ENCODE measurements around the gene DMTF1. TPM values are rescaled to one million over a fixed set of nuclear protein-coding genes. Genes with fewer than 3 reads are reported as not detected.

The DMTF1 gene
- total and polyA plus RNA-seq, 2 experiments from 2014 or later: 37.8 to 75.1 TPM

- Histone ChIP-seq H3K27me3 (no peaks in the 10 kb centered on the region), H3K79me2 (no peaks in the 10 kb centered on the region), H3K4me1 (ENCODE audit: insufficient read depth) (no peaks in the 10 kb centered on the region), H3K9me2 (replicated peaks; ENCODE audit: insufficient read depth) (no peaks in the 10 kb centered on the region), H3K4me3 (no peak overlapping the region), H3K4me2 (no peak overlapping the region), H3K9me3 (ENCODE audit: low read depth) (no peaks in the 10 kb centered on the region), H3K36me3 (replicated peaks; ENCODE audit: insufficient read depth, low read depth) (no peaks in the 10 kb centered on the region), H4K20me1 (ENCODE audit: insufficient read depth, poor library complexity, severe bottlenecking) (no peaks in the 10 kb centered on the region), H3K27ac (no peak overlapping the region), H2AFZ (no peak overlapping the region)
- TF ChIP-seq EZH2 (IDR thresholded peaks at IDR 0.05; ENCODE audit: borderline replicate concordance) (no peak), EZH2phosphoT487 (IDR thresholded peaks at IDR 0.05; ENCODE audit: low read depth, severe bottlenecking, unreplicated experiment) (no peak)
- TF ChIP-seq, protein P1, sequence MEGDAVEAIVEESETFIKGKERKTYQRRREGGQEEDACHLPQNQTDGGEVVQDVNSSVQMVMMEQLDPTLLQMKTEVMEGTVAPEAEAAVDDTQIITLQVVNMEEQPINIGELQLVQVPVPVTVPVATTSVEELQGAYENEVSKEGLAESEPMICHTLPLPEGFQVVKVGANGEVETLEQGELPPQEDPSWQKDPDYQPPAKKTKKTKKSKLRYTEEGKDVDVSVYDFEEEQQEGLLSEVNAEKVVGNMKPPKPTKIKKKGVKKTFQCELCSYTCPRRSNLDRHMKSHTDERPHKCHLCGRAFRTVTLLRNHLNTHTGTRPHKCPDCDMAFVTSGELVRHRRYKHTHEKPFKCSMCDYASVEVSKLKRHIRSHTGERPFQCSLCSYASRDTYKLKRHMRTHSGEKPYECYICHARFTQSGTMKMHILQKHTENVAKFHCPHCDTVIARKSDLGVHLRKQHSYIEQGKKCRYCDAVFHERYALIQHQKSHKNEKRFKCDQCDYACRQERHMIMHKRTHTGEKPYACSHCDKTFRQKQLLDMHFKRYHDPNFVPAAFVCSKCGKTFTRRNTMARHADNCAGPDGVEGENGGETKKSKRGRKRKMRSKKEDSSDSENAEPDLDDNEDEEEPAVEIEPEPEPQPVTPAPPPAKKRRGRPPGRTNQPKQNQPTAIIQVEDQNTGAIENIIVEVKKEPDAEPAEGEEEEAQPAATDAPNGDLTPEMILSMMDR (IDR thresholded peaks at IDR 0.05; ENCODE audit: poor library complexity): no peak
- DNase-seq (ENCODE audit: low spot score): no peak
These were observed 29.1 kb upstream of the DMTF1 start for GRCh38 chr7:87123105-87123504.

DNA sequence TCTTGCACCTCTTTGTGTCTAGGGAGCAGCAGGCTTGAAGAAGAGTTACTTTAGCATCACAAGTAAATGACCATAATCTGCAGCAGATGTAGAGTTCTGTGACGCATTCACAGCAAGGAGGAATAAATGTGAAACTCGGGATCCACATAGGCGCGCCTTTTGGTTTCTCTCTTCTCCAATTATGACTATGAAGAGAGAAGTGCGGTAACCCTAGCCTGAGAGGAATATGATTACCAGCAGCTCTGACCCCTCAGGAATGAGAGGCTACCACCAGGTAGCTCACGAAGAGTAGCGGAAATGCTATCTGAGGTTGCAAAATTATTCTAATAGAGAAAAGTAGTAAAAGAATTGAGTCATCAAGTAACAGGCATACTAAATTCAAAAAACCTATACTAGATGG lies 25.2 kb upstream of the DMTF1 start:
- Histone ChIP-seq H3K36me3 (replicated peaks; ENCODE audit: insufficient read depth, low read depth) (no peaks in the 10 kb centered on the region), H4K20me1 (ENCODE audit: insufficient read depth, poor library complexity, severe bottlenecking) (no peaks in the 10 kb centered on the region), H3K79me2 (no peaks in the 10 kb centered on the region), H3K9me2 (replicated peaks; ENCODE audit: insufficient read depth) (no peaks in the 10 kb centered on the region), H3K9me3 (ENCODE audit: low read depth) (no peaks in the 10 kb centered on the region), H3K27me3 (no peaks in the 10 kb centered on the region), H3K4me1 (ENCODE audit: insufficient read depth) (no peaks in the 10 kb centered on the region), H3K4me3 (no peak overlapping the region), H2AFZ (no peak overlapping the region), H3K4me2 (no peak overlapping the region), H3K27ac (no peak overlapping the region)
- no peak for DNase-seq (ENCODE audit: low spot score)
- TF ChIP-seq, protein P1 (IDR thresholded peaks at IDR 0.05; ENCODE audit: poor library complexity): no peak
- TF ChIP-seq EZH2 (IDR thresholded peaks at IDR 0.05; ENCODE audit: borderline replicate concordance) (no peak), EZH2phosphoT487 (IDR thresholded peaks at IDR 0.05; ENCODE audit: low read depth, severe bottlenecking, unreplicated experiment) (no peak)
- 95% methylated on average over 7 of the region's 7 CpGs for WGBS (ENCODE audit: low lambda C conversion rate, missing lambda C conversion rate)

DNA sequence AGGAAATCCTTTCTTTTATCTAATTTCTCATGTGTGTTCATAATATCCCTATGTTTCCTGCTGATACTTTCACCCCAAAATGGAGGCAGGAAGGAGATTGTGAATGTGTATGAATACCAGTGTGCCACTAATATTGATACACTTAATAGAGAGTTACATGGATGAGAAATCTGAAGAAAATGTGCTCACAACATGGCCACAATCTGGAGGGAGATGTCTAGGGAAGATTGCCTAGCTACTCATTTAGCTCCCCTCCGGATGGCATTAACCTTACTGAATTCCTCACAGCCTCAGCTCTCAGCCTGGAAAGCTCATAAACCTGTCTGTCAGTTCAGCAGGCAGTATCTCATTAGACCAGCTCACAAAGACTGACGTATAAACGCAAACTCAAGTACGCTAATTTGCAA lies 23.4 kb upstream of the DMTF1 start:
- TF ChIP-seq EZH2 (IDR thresholded peaks at IDR 0.05; ENCODE audit: borderline replicate concordance) (no peak), EZH2phosphoT487 (IDR thresholded peaks at IDR 0.05; ENCODE audit: low read depth, severe bottlenecking, unreplicated experiment) (no peak)
- TF ChIP-seq, protein P1 (IDR thresholded peaks at IDR 0.05; ENCODE audit: poor library complexity): no peak
- DNase-seq (ENCODE audit: low spot score): peak; percentile 48
- H3K27ac ChIP-seq: no peak overlapping the region
- H3K4me1 ChIP-seq (ENCODE audit: insufficient read depth): no peaks in the 10 kb centered on the region
- no peaks in the 10 kb centered on the region for H4K20me1 ChIP-seq (ENCODE audit: insufficient read depth, poor library complexity, severe bottlenecking)
- H3K36me3 ChIP-seq (replicated peaks; ENCODE audit: insufficient read depth, low read depth): no peaks in the 10 kb centered on the region
- H3K79me2 ChIP-seq: no peaks in the 10 kb centered on the region
- H3K4me2 ChIP-seq: peak overlapping the region; percentile 60
- 7% methylated on average over 4 of the region's 4 CpGs for WGBS (ENCODE audit: low lambda C conversion rate, missing lambda C conversion rate)
- no peaks in the 10 kb centered on the region for H3K27me3 ChIP-seq
- no peak overlapping the region for H2AFZ ChIP-seq
- H3K9me3 ChIP-seq (ENCODE audit: low read depth): no peaks in the 10 kb centered on the region
- no peak overlapping the region for H3K4me3 ChIP-seq
- no peaks in the 10 kb centered on the region for H3K9me2 ChIP-seq (replicated peaks; ENCODE audit: insufficient read depth)

GRCh38 chr7:87129332-87129731 lies 22.9 kb upstream of the DMTF1 start:
- DNase-seq (ENCODE audit: low spot score): no peak
- 42% methylated on average over 3 of the region's 3 CpGs for WGBS (ENCODE audit: low lambda C conversion rate, missing lambda C conversion rate)
- peak overlapping the region; percentile 1 for H3K27ac ChIP-seq
- no peaks in the 10 kb centered on the region for H4K20me1 ChIP-seq (ENCODE audit: insufficient read depth, poor library complexity, severe bottlenecking)
- no peaks in the 10 kb centered on the region for H3K79me2 ChIP-seq
- H3K9me3 ChIP-seq (ENCODE audit: low read depth): no peaks in the 10 kb centered on the region
- H3K9me2 ChIP-seq (replicated peaks; ENCODE audit: insufficient read depth): no peaks in the 10 kb centered on the region
- peak overlapping the region; percentile 60 for H3K4me2 ChIP-seq
- no peak overlapping the region for H2AFZ ChIP-seq
- TF ChIP-seq, protein P1 (IDR thresholded peaks at IDR 0.05; ENCODE audit: poor library complexity): no peak
- TF ChIP-seq EZH2 (IDR thresholded peaks at IDR 0.05; ENCODE audit: borderline replicate concordance) (no peak), EZH2phosphoT487 (IDR thresholded peaks at IDR 0.05; ENCODE audit: low read depth, severe bottlenecking, unreplicated experiment) (no peak)
- H3K36me3 ChIP-seq (replicated peaks; ENCODE audit: insufficient read depth, low read depth): no peaks in the 10 kb centered on the region
- H3K27me3 ChIP-seq: no peaks in the 10 kb centered on the region
- H3K4me1 ChIP-seq (ENCODE audit: insufficient read depth): no peaks in the 10 kb centered on the region
- no peak overlapping the region for H3K4me3 ChIP-seq

All from hepatocyte (in vitro differentiated cells).